Glutamatergic neuron (in vitro differentiated cells): ENCODE measurements around the gene PCSK5. TPM values are rescaled to one million over a fixed set of nuclear protein-coding genes. Genes with fewer than 3 reads are reported as not detected.

Source experiments
- DNase-seq: peaks from one replicate; pipeline ENCODE4 v3.0.0; 2022
- H3K27ac Mint-ChIP-seq: one replicate; pipeline ENCODE4 v1.8.0; 2020; ENCODE audit warnings: mild to moderate bottlenecking, mixed read lengths, inconsistent platforms; ENCODE audit not compliant: unreplicated experiment
- H3K27me3 Mint-ChIP-seq: one replicate; pipeline ENCODE4 v1.8.0; 2020; ENCODE audit warnings: mild to moderate bottlenecking, moderate library complexity, mixed read lengths, inconsistent platforms; ENCODE audit not compliant: unreplicated experiment
- H3K36me3 Mint-ChIP-seq: one replicate; pipeline ENCODE4 v1.8.0; 2020; ENCODE audit warnings: mild to moderate bottlenecking, mixed read lengths, inconsistent platforms; ENCODE audit not compliant: unreplicated experiment
- H3K4me1 Mint-ChIP-seq: one replicate; pipeline ENCODE4 v1.8.0; 2020; ENCODE audit warnings: mild to moderate bottlenecking, low read depth, mixed read lengths, inconsistent platforms; ENCODE audit not compliant: unreplicated experiment
- H3K4me3 Mint-ChIP-seq: one replicate; pipeline ENCODE4 v1.8.0; 2020; ENCODE audit warnings: mild to moderate bottlenecking, mixed read lengths, inconsistent platforms; ENCODE audit not compliant: unreplicated experiment
- H3K9me3 Mint-ChIP-seq: one replicate; pipeline ENCODE4 v1.8.0; 2020; ENCODE audit warnings: mild to moderate bottlenecking, moderate library complexity, mixed read lengths, inconsistent platforms; ENCODE audit not compliant: unreplicated experiment
- total RNA-seq: library from RNA; stranded (reverse); fragmentation: NEBNext Ultra II Directional; extraction: Animal tissue kit (Norgen Biotek cat#: 25700); gene quantifications from one replicate; pipeline ENCODE4 v1.2.1, GENCODE V29; 2021; ENCODE audit not compliant: unreplicated experiment
- TF ChIP-seq, protein P1 (sequence below): fragments of 200-600 bp; sonication (generic); IDR thresholded peaks from one replicate; pipeline ENCODE4 v1.5.0; 2021; ENCODE audit not compliant: partially characterized antibody, unreplicated experiment

The PCSK5 gene
- total RNA-seq, 1 donor from 2014 or later, result 9.6 TPM

DNA sequence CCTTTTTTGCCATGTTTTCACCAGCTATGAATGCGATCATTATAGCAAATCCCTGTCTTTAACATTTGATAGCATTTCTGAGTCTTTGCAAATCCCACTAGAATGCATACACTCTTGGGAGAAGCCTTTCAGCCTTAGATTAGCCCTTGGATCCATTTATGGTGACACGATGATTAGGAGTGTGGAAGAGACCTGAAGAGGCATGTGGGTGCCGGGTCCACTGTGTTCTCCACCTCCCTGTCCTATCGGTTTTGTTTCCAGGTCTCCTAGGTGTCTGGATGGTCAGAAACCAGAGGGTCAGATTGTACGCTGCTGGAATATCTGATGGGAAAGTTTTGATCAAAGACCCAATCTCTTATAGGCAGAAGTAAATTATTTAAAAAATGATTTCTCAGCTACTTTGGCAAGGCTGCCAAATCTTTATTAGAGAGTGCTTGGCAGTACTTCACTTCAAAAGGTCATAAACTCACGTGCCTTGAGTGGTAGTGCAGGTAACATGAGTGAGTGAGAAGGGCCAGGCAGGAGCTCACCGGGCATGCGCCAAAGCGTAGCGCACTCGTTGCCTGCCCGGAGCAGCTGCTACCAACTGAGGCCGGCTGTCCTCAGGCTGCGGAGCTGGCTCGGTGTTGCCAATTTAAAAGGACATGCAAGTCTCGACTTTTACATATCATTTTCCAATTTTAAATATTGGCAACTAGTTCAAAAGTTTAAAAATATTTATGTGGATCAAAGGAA lies 51.3 kb downstream of the PCSK5 start:
- no peak overlapping the region for H3K4me3 Mint-ChIP-seq
- no peaks in the 10 kb centered on the region for H3K36me3 Mint-ChIP-seq
- no peaks in the 10 kb centered on the region for H3K9me3 Mint-ChIP-seq
- peaks cover 3% of the 10 kb centered on the region for H3K4me1 Mint-ChIP-seq
- TF ChIP-seq, protein P1, sequence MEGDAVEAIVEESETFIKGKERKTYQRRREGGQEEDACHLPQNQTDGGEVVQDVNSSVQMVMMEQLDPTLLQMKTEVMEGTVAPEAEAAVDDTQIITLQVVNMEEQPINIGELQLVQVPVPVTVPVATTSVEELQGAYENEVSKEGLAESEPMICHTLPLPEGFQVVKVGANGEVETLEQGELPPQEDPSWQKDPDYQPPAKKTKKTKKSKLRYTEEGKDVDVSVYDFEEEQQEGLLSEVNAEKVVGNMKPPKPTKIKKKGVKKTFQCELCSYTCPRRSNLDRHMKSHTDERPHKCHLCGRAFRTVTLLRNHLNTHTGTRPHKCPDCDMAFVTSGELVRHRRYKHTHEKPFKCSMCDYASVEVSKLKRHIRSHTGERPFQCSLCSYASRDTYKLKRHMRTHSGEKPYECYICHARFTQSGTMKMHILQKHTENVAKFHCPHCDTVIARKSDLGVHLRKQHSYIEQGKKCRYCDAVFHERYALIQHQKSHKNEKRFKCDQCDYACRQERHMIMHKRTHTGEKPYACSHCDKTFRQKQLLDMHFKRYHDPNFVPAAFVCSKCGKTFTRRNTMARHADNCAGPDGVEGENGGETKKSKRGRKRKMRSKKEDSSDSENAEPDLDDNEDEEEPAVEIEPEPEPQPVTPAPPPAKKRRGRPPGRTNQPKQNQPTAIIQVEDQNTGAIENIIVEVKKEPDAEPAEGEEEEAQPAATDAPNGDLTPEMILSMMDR, result no peak
- H3K27ac Mint-ChIP-seq, result no peak overlapping the region
- H3K27me3 Mint-ChIP-seq, result no peaks in the 10 kb centered on the region
- no peak for DNase-seq

DNA sequence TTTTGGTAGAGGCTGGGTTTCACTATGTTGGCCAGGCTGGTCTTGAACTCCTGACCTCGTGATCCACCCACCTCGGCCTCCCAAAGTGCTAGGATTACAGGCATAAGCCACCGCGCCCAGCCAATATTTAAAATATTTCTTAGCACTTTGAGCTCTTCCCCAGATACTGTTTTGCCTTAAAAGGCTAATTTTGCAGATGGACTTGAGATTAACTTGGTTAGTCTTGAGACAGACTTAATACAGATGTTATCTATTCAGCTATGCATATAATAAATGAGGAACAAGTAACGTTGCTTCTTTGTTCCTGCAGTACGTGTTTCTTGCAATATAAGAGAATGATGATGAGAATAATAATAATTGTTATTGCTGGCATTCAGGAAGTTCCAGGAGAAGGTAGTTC lies 56.3 kb downstream of the PCSK5 start:
- H3K36me3 Mint-ChIP-seq, result no peaks in the 10 kb centered on the region
- DNase-seq, result no peak
- H3K4me1 Mint-ChIP-seq, result no peaks in the 10 kb centered on the region
- TF ChIP-seq, protein P1, result no peak
- H3K9me3 Mint-ChIP-seq, result no peaks in the 10 kb centered on the region
- H3K27me3 Mint-ChIP-seq, result no peaks in the 10 kb centered on the region
- no peak overlapping the region for H3K27ac Mint-ChIP-seq
- no peak overlapping the region for H3K4me3 Mint-ChIP-seq

DNA sequence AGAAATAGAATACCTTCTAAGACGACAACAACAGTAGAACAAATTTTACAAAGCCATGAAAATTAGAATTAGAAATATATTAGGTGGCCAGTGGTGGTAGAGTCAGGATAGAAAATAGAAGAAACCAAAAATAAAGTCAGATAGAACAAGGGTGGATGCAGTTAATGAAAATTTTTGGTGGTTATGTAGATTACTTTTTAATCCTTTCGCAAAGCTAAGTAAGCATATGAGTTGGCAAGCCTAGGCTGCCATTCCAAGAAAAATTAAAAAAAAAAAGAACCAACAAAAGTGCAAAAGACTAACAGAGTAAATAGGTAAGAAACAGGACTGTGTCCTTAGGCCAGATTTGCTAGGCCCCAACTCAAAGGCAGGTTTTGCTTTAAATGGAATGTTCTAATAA lies 56.8 kb downstream of the PCSK5 start:
- H3K27me3 Mint-ChIP-seq, result no peaks in the 10 kb centered on the region
- H3K27ac Mint-ChIP-seq, result no peak overlapping the region
- TF ChIP-seq, protein P1, result no peak
- H3K9me3 Mint-ChIP-seq, result no peaks in the 10 kb centered on the region
- DNase-seq, result no peak
- H3K4me3 Mint-ChIP-seq, result no peak overlapping the region
- no peaks in the 10 kb centered on the region for H3K36me3 Mint-ChIP-seq
- no peaks in the 10 kb centered on the region for H3K4me1 Mint-ChIP-seq

DNA sequence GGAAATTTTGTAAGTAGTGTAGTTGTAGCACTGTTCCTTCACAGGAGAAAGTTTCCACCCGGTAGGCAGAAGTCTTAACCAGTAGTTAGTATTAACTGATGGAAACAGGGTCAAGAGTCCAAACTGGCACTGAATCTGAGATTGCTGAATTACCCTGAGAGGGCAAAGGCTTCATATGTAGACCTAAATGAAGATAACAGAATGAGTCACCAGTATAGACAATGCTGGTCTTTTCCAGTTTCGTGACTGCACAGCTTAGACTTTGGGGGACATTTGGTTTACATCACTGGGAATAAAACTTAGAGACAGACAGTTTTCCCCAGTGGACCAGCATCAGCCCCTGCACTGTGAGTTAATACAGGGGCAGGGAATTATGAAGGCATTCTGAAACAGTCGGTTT lies 60.5 kb downstream of the PCSK5 start:
- no peaks in the 10 kb centered on the region for H3K27me3 Mint-ChIP-seq
- peaks cover 7% of the 10 kb centered on the region for H3K4me1 Mint-ChIP-seq
- TF ChIP-seq, protein P1, result no peak
- H3K36me3 Mint-ChIP-seq, result no peaks in the 10 kb centered on the region
- H3K27ac Mint-ChIP-seq, result no peak overlapping the region
- H3K4me3 Mint-ChIP-seq, result no peak overlapping the region
- no peak for DNase-seq
- H3K9me3 Mint-ChIP-seq, result no peaks in the 10 kb centered on the region

DNA sequence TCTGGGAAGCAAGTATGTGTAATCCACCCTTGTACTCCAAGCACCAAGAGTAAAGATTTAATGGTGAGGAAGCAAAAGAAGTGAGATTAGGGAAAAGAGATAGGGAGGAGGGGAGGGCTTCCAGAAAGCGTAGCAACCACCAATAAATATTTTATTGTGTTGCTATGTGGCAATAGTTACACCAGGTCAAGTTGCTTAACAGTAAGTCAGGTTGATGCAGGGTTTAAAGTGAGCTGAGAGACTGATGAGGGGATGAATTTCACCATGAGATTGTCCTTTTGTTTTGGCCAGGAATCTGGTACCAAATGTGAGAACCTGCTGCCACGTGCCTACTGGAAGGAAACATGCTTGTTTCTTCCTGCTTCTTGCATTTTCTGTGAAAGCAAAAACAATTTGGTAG lies 62.7 kb downstream of the PCSK5 start:
- Mint-ChIP-seq H3K4me1 (peaks cover 7% of the 10 kb centered on the region), H3K9me3 (no peaks in the 10 kb centered on the region), H3K4me3 (no peak overlapping the region), H3K27ac (no peak overlapping the region), H3K27me3 (no peaks in the 10 kb centered on the region), H3K36me3 (no peaks in the 10 kb centered on the region)
- DNase-seq, result no peak
- TF ChIP-seq, protein P1, result no peak
